Endometrial microvascular endothelial cells (primary cell): ENCODE data around the gene WLS. TPM values are rescaled to one million over a fixed set of nuclear protein-coding genes. Genes with fewer than 3 reads are reported as not detected.

Experiments
- in situ Hi-C: cut with HindIII; loops from 2 replicates; pipeline ENCODE4 v1.10.0; 2017; ENCODE audit warnings: low sequenced_read_pairs, low pct_unique_long_range_greater_than_20kb; ENCODE audit errors: inconsistent ontology term
- total RNA-seq: library from RNA; depleted of rRNA; stranded (reverse); fragments of >200 nt; gene quantifications from one replicate; pipeline ENCODE4 v1.2.3, GENCODE V29; 2015; ENCODE audit errors: inconsistent ontology term

WLS gene
- total RNA-seq, 1 donor from 2014 or later: 116 TPM

GRCh38 chr1:68229650-68230483, 2.5 kb downstream of the WLS start:
- in situ Hi-C loops: no loop called here

DNA sequence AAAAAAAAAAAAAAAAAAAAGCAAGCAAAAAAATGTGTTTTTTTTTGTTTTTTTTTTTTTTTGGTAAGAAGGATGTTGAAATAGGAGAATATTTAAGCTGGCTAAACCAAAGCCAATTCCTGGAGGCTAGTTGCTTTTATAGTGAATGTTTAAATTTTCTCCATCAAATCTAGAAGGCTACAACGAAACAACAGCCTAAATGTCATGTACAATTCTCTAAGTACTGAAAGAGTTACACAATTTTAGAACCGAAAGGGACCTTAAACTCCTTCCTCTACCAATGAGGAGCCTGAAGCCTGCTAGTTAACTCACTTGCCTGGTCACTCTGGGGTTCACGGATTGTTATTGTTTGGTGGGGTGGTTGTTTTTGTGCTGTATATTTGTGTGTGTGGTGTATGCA, 3.5 kb downstream of the WLS start:
- in situ Hi-C loops: no loop called here

- in situ Hi-C loops: no loop called here
Observed at GRCh38 chr1:68227598-68227997, 4.7 kb downstream of the WLS start.

DNA sequence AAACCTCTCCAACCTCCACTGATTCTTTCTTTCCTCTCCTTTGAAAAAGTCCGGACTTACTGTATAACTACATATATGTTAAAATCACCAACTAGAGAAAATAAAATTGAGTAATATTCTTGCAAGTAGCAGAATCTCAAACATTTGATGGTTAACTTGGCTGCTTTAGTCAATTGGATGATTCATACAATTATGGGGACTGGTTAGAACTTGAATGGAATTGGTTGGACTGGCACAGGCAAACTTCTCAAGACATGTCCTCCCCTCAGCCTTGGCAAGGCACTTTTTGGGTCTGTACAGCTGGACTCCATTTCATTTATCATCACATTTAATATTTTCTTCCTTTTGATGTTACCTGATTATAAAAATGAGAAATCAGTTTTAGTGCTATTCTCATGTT, 6.5 kb downstream of the WLS start:
- in situ Hi-C loops: no loop called here

- in situ Hi-C loops: loop anchor here (5.0 kb wide), 1 partner anchor 46 kb away; no protein-coding TSS in a partner anchor
Observed at GRCh38 chr1:68223687-68224086, 8.6 kb downstream of the WLS start.

DNA sequence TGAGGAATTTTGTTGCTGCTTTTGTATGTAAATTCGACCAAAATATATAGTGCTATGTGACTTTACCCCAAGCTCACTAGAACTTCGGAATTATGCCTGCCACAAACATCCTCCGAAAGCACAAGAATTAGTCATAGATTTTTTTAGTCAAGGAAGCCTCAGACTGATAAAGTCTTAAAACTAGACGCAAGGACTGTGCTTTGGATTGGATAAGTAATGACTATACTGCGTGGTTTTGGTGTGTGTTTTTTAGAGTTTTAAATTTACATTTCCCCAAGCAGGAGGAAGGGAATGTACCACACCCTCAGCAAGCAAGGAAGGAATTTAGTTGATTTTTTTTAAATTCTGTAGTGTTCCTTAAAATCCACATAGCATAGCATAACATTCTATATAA, 10.3 kb downstream of the WLS start:
- in situ Hi-C loops: loop anchor here (5.0 kb wide), 1 partner anchor 45 kb away; no protein-coding TSS in a partner anchor

DNA sequence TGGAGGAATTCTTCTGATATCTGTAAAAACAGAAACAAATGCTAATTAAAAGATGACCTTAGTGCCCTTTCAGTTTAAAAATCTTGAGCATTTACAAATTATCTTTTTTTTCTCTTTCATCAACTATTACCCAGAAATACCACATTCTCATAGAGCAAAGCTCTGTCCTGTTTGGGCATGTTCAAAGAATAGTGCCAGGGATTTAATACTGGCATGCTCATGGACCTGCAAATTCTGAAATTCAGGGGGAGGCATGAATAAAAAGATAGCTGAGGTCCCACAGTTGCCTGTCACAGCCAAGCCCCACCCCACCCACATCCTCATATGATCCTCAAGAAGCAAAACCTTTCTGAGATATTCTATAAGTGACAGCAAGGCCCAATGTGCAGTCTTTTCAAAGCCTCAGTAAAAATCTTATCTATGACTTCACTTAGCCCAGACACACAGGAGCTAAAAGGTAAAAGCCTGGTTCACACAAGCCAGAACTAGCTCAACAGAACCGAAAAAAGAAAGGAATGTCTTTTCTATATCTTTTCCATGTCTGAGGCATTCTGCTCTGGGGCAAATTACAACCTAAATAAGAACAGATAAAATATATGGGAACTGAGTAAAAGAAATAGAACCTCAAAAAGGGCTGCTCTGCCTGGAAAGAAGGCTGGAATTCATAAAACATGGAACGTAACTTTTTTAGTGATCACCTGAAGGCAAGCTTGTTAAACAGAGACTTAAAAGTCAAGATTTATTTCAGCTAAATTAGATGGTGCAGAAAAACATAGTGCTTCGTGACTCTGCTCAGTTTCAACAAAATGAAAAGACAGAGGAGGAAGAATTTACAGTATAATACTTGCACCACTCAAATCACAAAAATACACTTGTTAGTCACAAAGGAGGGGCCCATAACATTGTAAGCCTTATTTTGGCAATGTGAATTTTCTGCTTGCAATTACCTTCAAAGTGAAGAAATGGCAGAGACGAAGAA, 11.0 kb downstream of the WLS start:
- in situ Hi-C loops: loop anchor here (5.0 kb wide), 1 partner anchor 44 kb away; no protein-coding TSS in a partner anchor

DNA sequence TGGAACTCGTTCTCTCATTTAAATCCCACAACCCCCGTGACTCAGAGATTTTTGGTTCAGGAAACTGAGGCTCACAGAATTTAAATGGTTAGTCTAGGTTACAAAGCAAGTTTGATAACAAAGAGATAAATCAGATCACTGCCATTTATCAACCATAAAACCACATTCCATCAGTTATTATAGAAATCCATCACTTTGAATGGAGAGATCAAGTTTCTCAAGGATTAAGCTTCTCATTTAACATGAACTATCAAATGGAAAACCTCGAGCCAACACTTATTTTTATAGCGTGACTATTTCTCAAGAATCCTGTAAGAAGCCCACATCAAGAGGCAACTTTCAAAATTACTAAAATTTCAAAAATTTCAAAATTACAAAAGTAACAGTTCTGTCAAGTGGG, 11.9 kb downstream of the WLS start:
- in situ Hi-C loops: loop anchor here (5.0 kb wide), 1 partner anchor 43 kb away; no protein-coding TSS in a partner anchor

DNA sequence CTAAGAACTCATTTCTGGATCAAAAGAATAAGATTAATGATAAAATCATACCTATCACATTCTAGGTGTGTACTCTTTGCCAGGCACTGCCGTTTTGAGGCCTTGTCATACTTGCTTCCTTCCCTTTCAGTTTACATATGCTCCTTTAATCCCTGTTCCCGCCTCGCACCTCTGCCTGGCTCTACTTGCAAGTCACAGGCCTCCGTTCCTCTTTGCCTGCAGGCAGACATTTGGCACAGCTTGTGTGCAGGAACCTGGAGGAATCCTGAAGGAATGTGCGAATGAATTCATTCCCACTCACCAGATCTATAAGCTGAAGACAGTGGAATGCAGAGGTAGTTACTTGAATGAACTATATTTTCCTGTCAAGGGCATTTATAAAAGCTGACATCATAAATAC, 13.8 kb downstream of the WLS start:
- in situ Hi-C loops: no loop called here

DNA sequence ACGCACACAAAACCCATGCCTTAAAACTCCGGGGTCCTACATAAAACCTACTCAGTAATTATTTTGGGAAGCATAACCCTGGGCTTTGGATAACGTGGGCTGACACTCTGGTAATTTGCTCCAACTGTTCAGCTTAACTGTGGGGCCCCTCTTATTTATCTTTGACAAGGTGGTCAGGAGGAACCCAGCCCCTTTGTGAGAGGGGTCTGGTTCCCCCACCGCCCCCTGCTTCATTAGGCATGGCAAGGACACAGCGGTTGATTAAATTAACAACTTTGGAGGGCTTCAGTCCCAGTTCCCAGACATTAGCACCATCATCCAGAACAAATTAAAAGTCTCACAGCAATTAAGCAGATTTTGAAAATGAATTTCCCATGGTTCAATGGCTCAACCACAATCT, 14.7 kb downstream of the WLS start:
- in situ Hi-C loops: no loop called here

GRCh38 chr1:68217060-68217554, 15.2 kb downstream of the WLS start:
- in situ Hi-C loops: no loop called here

DNA sequence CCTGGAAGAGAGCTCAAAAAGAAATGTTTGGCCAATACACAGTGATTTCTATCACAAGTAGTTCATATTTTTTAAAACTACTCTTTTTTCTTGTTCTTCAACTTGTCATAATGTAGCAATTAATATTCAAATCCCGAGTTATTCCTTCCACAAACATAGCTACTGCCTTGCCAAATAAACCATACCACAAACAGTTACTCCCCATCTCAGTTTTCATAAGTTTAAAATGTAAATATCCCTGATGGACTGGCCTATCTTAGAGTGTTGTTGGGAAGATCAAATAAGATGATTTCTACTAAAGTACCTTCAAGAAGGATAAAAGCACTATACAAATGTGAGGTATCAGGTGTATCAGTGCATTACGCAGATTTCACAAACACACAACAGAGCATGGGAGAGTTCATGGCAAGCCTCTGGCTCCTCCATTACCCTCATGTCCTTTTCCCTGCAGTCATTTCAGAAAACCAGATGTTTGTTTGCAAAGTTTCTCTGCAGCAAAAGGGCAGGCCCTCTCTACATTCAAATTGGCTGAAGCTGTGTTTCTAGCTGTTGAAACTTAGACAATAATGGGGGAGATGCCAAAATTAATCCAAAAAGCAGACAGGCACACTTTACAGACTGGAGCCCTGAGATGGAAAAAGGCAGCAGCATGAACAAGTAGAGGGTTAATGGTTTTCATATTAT, 16.1 kb downstream of the WLS start:
- in situ Hi-C loops: no loop called here

DNA sequence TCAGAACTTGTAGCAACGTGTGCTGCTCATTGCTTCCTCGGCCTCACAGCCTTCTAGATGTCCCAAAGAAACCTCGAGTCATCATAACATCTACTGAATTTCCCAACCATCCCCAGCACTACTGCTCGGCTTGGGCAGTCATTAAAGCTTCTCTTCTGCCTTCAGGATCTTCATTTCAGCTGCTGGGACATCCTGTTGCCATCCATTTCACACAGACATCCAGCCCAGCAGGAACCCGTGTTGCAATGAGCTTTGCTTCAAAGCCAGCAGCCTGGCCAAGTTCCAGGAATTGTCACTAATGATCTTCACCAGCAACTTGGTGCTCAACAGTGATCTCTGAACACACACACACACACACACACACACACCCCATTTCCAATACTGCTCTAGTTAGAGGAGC, 18.5 kb downstream of the WLS start:
- in situ Hi-C loops: no loop called here

GRCh38 chr1:68211761-68212380, 20.5 kb downstream of the WLS start:
- in situ Hi-C loops: no loop called here

GRCh38 chr1:68210829-68211228, 21.5 kb downstream of the WLS start:
- in situ Hi-C loops: no loop called here

DNA sequence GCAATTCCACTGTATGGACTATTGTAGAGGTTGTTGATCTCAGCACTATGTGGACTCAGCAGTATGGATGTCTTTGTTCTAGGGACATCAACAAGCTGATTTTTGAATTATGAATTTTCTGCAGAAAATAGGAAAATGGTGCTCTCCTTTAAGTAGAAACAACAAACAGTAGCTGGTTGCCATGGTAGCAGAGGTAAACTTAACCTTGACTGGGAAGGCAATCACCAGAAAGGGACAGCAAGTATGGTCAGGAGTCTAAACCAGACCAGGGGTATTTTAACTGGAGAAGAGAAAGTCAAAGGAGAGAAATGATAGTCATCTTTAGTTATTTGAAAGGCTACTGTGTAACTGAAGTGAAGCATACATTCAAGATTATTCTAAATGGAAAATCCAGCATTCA, 22.3 kb downstream of the WLS start:
- in situ Hi-C loops: no loop called here

GRCh38 chr1:68206848-68207689, 25.3 kb downstream of the WLS start:
- in situ Hi-C loops: no loop called here
